Skeletal muscle satellite cell (primary cell): ENCODE measurements around the gene ARMH1.

Source experiments
- H3K27me3 ChIP-seq: 2 replicates; pipeline ENCODE4 v1.7.0; 2013; ENCODE audit warnings: low read length; ENCODE audit not compliant: control insufficient read depth, insufficient read depth
- H3K36me3 ChIP-seq: 2 replicates; pipeline ENCODE4 v1.7.0; 2013; ENCODE audit warnings: mild to moderate bottlenecking, control low read depth, low read length; ENCODE audit not compliant: insufficient read depth
- H3K4me1 ChIP-seq: 2 replicates; pipeline ENCODE4 v1.7.0; 2013; ENCODE audit warnings: low read length; ENCODE audit not compliant: control insufficient read depth, insufficient read depth
- H3K4me2 ChIP-seq: 2 replicates; pipeline ENCODE4 v1.7.0; 2013; ENCODE audit warnings: mild to moderate bottlenecking, low read length
- H3K4me3 ChIP-seq: 2 replicates; pipeline ENCODE4 v1.7.0; 2013; ENCODE audit warnings: low read length
- H3K9ac ChIP-seq: 2 replicates; pipeline ENCODE4 v1.7.0; 2013; ENCODE audit warnings: mild to moderate bottlenecking, low read depth, low read length, moderate library complexity
- H3K9me3 ChIP-seq: replicated peaks from 2 replicates; pipeline ENCODE4 v1.7.0; 2013; ENCODE audit warnings: mild to moderate bottlenecking, control low read depth, low read length

ARMH1 gene

DNA sequence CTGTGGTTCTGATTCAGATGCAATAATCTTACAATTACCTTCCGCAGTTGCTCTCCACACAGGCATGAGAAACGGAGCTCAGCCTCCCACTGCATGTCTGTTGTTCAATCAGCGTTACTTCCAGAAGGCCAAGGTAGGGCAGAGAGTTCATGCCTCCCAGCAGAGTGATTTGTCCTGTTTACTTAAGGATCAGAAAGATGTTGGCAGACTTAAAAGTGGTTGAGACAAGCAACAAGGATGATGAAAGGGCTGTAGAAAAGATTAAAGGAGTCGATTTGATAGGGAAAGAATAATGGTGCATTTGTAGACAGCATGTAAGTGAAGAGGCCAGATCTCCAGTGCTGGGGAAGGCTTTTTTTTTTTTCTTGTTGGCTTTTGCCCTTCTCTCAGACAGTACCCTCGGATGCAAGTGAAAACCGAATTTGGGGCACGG lies 26.6 kb downstream of the ARMH1 start:
- H3K9ac ChIP-seq, result no peak overlapping the region
- H3K36me3 ChIP-seq, result no peaks in the 10 kb centered on the region
- no peak overlapping the region for H3K4me2 ChIP-seq
- H3K9me3 ChIP-seq, result no peaks in the 10 kb centered on the region
- no peak overlapping the region for H3K4me3 ChIP-seq
- H3K27me3 ChIP-seq, result peaks cover 10% of the 10 kb centered on the region
- no peaks in the 10 kb centered on the region for H3K4me1 ChIP-seq

DNA sequence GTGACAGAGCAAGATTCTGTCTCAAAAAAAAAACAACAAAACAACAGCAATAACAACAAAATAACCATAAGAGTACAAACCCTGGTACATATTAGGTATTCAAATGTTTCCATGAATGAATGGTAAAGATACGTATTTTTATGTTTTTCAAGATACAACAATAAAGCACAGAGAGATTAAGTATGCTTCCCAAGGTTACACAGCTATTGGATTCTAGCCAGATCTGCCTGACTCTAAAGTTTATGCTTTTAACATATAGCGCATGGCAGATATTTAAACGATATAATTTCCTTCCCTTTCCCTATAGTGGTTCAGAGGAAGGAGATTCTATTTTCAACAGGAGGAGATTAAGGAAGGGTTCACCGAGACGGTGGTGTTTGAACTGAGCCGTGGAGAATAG lies 31.0 kb downstream of the ARMH1 start:
- Histone ChIP-seq H3K9ac (no peak overlapping the region), H3K36me3 (no peaks in the 10 kb centered on the region), H3K4me2 (no peak overlapping the region), H3K9me3 (no peaks in the 10 kb centered on the region), H3K27me3 (no peaks in the 10 kb centered on the region), H3K4me3 (no peak overlapping the region), H3K4me1 (peaks cover 19% of the 10 kb centered on the region)

DNA sequence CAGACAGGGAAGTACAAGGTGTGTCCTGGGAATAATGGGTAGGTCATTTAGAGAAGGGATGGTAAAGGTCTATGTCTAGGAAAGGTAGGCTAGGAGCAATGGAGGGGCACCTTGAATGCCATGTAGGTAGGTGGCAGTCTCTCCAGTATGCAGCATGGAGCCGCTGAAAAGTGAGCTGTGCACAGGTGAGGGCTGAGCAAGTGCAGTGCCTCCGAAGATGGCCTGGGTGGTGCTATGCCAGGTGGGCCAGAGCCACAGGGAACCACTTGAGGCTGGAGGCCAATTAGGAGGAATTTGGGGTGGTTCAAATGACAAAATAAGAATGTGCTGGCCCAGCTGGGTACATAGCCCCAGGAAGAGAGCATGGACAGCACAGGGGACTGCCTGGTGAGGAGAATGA lies 31.4 kb downstream of the ARMH1 start:
- peaks cover 19% of the 10 kb centered on the region for H3K4me1 ChIP-seq
- no peaks in the 10 kb centered on the region for H3K9me3 ChIP-seq
- H3K4me3 ChIP-seq, result no peak overlapping the region
- no peaks in the 10 kb centered on the region for H3K36me3 ChIP-seq
- H3K4me2 ChIP-seq, result no peak overlapping the region
- no peak overlapping the region for H3K9ac ChIP-seq
- H3K27me3 ChIP-seq, result peaks cover 3% of the 10 kb centered on the region

DNA sequence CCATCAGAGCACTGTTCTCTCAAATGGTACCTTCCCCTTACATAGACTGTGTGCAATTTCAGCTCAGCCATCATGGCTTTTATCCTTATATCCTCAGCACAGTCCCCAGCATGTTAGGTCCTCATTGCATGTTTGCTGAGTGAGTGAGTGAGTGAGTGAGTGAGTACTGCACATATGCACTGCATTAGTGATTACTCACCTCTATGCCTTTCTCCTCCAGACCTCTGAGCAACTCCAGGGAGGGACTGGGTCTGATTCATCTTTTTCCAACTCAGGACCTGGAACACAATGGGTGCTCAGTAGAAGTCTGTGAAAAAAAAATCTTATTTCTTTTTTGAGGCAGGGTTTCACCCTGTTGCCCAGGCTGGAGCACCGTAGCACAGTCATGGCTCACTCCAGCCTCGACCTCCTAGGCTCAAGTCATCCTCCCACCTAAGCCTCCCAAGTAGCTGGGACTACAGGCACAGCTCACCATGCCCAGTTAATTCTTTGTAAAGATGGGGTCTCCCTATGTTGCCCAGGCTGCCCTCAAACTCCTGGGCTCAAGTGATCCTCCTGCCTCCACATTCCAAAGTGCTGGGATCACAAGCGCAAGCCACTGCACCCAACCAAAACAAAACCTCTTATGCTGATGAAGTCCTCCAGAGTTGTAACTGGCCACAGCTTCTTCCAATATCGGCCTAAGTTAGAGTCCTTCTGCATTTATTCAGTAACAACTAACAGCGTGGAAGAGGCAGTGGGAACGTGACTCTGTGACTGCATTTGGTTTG lies 32.8 kb downstream of the ARMH1 start:
- Histone ChIP-seq H3K9ac (peak overlapping the region; percentile 37), H3K36me3 (no peaks in the 10 kb centered on the region), H3K4me3 (no peak overlapping the region), H3K4me1 (peaks cover 19% of the 10 kb centered on the region), H3K4me2 (peak overlapping the region; percentile 63), H3K27me3 (peaks cover 15% of the 10 kb centered on the region), H3K9me3 (no peaks in the 10 kb centered on the region)

DNA sequence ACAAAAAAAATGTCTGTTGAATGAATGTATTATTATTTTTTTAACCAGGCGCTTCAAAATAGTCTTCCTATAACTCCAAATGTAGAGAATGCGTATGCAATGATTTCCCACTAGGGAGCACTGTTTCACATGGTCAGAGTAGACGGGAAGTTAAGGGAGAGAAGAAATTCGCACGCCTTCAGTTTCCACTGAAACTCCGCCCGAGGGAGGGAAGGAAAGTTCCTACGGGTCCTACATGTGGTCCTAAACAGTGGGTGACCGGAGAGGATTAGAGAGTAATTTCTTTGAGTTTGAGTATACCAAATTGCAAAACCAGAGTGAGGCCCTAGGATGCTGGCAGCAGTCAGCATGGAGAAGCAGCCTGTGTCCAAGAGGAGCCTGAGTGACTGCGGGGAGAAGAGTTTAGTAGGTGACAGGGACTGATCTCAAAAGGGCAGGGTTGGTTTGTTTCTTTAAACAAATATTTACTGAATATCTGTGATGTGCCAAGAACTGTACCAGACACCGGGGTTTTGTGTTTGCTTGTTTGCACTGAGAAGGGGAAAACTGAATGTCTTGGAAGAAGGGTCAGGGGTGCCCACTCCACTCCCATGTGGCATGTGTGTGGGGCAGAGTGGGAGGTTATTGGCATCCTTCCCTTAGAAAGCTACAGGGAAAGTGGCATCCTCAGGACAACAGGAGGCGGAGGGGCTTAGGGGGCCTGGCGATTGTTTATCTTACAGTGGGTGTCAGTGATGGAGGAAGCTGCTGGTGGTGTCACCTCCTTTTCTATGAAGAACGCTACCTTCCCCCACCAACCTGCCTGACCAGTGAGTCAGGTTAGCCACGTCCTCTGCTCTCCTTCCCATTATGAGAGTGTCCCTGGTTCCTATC lies 33.7 kb downstream of the ARMH1 start:
- Histone ChIP-seq H3K9ac (no peak overlapping the region), H3K27me3 (peaks cover 15% of the 10 kb centered on the region), H3K9me3 (no peaks in the 10 kb centered on the region), H3K4me3 (peak overlapping the region; percentile 39), H3K4me1 (peaks cover 19% of the 10 kb centered on the region), H3K4me2 (peak overlapping the region; percentile 63), H3K36me3 (no peaks in the 10 kb centered on the region)

DNA sequence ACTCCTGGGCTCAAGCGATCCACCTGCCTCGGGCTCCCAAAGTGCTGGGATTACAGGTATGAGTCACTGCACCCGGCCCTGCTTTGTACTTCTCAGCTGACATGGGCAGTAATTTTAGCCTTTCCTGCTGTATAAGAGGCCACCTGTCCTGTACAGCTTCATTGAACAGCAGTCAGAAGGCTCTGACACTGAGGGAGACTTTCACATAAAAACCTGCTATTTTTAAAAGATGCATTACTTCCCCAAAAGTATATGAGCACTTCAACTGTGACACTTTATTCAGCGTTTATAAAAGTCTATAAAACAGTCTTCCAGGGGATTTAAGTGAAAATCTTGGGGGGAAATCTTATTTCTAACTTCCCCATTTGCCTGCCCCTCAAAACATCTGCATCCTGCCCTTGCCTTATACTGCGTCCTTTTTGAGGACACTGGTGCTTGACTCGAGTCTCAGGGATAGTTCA lies 38.8 kb downstream of the ARMH1 start:
- Histone ChIP-seq H3K4me2 (no peak overlapping the region), H3K9ac (no peak overlapping the region), H3K36me3 (no peaks in the 10 kb centered on the region), H3K9me3 (no peaks in the 10 kb centered on the region), H3K27me3 (peaks cover 30% of the 10 kb centered on the region), H3K4me1 (peaks cover 2% of the 10 kb centered on the region), H3K4me3 (no peak overlapping the region)

DNA sequence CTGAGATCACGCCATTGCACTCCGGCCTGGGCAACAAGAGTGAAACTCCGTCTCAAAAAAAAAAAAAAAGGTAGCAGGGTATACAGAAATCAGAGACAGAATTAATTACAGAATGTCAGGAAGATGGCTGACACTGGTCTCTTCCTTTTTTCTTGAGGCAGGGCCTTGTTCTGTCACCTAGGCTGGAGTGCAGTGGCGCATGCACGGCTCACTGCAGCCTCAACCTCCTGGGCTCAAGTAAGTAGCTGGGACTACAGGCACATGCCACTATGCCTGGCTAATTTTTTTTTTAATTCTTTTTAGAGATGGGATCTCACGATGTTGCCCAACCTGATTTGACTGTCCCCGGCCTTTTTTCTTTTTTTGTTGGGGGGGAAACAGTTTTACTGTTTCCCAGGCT lies 40.0 kb downstream of the ARMH1 start:
- H3K9me3 ChIP-seq, result no peaks in the 10 kb centered on the region
- no peak overlapping the region for H3K4me3 ChIP-seq
- peaks cover 30% of the 10 kb centered on the region for H3K27me3 ChIP-seq
- H3K9ac ChIP-seq, result no peak overlapping the region
- H3K4me1 ChIP-seq, result no peaks in the 10 kb centered on the region
- no peaks in the 10 kb centered on the region for H3K36me3 ChIP-seq
- H3K4me2 ChIP-seq, result no peak overlapping the region

DNA sequence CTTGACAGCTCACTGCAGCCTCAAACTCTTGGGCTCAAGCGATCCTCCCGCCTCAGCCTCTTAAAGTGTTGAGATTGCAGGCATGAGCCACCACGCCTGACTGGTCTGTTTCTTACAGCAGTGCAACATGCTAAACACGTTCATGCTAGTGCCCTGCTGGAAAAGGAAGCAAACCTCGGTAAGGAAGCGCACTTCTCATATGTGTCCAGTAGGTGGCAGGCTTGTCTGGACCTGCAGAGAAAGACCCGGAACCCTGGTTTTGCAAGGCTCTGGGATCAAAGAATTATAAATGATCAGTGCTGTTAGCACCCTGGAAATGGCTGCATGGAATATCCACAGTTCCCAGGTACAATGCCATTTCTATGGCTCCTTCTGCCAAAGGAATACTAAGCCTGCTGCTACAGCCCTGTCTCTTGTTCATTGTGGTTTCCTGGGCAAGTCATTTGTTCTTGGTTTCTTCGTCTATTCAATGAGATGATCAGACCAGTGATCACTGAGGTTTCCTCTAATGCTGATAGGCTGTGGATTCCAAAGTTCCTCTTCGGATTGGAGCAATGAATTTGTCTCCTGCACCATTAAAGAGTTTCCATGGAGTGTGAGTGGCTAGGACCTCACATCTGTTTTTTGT lies 40.5 kb downstream of the ARMH1 start:
- H3K4me3 ChIP-seq, result no peak overlapping the region
- no peaks in the 10 kb centered on the region for H3K9me3 ChIP-seq
- H3K36me3 ChIP-seq, result no peaks in the 10 kb centered on the region
- H3K9ac ChIP-seq, result no peak overlapping the region
- peaks cover 30% of the 10 kb centered on the region for H3K27me3 ChIP-seq
- H3K4me2 ChIP-seq, result no peak overlapping the region
- no peaks in the 10 kb centered on the region for H3K4me1 ChIP-seq

DNA sequence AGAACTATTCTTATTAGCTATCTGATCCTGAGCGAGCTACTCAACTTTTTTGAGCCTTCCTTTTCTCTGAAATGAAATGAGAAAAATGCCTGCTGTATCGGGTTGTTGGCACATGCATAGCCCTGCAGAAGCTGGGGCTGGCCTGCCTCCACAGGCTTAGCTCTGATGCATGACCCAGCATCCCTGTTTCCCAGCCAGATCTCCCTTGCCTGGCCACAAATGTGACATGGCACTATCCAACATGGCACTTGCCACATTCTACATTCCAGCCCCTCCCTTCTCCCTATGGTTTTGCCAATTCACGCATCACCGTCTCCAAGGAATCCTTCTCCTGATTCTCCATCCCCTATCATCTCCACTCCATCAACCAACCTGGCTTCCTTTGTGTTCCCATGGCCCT lies 42.6 kb downstream of the ARMH1 start:
- peaks cover 15% of the 10 kb centered on the region for H3K27me3 ChIP-seq
- no peak overlapping the region for H3K4me2 ChIP-seq
- H3K4me3 ChIP-seq, result no peak overlapping the region
- no peaks in the 10 kb centered on the region for H3K9me3 ChIP-seq
- no peaks in the 10 kb centered on the region for H3K36me3 ChIP-seq
- no peaks in the 10 kb centered on the region for H3K4me1 ChIP-seq
- H3K9ac ChIP-seq, result no peak overlapping the region

DNA sequence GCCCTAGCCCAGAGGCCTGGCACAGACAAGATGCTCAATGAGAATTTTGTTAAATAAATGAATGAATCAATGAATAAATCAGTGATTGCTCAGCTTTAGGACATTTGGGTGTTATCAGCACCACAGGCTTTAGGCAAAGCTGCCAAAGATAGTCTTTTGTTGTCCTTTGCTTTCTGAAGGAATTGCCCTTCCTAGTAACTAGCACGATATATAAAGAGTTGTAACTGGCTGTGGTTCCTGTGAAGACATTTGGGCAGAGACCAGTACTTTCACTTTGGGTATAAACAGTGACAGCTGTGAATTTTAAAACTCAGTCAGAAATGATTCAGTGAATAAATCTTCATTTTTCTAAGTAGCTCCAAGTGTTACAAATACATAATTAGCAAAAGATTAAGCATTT lies 43.1 kb downstream of the ARMH1 start:
- H3K9ac ChIP-seq, result no peak overlapping the region
- no peaks in the 10 kb centered on the region for H3K4me1 ChIP-seq
- no peaks in the 10 kb centered on the region for H3K9me3 ChIP-seq
- no peaks in the 10 kb centered on the region for H3K36me3 ChIP-seq
- peaks cover 15% of the 10 kb centered on the region for H3K27me3 ChIP-seq
- H3K4me2 ChIP-seq, result no peak overlapping the region
- H3K4me3 ChIP-seq, result no peak overlapping the region

DNA sequence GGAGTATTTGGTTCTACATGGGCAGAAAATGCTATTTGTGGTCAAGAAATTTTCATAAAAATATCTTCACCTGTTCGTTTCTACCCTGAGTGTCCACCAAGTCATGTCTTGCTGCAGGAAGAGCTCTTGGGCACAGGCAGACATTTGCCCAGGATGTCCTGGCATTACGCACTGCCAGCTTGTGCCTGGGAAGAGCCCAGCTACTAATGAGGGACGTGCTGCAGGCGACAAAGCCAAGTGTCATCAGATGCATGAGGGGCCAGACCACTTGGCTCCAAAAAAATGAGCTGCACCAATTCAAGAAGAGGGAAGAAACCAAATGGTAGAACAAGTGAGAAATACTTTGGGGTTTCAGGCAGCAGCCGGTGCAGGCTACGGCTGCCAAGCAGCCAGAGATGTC lies 43.6 kb downstream of the ARMH1 start:
- H3K27me3 ChIP-seq, result peaks cover 15% of the 10 kb centered on the region
- no peaks in the 10 kb centered on the region for H3K9me3 ChIP-seq
- H3K36me3 ChIP-seq, result no peaks in the 10 kb centered on the region
- H3K4me3 ChIP-seq, result no peak overlapping the region
- H3K4me1 ChIP-seq, result no peaks in the 10 kb centered on the region
- no peak overlapping the region for H3K4me2 ChIP-seq
- H3K9ac ChIP-seq, result no peak overlapping the region
